ENCODE results near the gene CORO6. TPM values are rescaled to one million over a fixed set of nuclear protein-coding genes. Genes with fewer than 3 reads are reported as not detected.

The CORO6 gene
- total and polyA plus RNA-seq, 2 experiments from 2014 or later, result 3.7 to 6.5 TPM

GRCh38 chr17:29621751-29622194 is 939 bp downstream of the CORO6 start:
- TF ChIP-seq EZH2phosphoT487 (IDR thresholded peaks at IDR 0.05; ENCODE audit: insufficient read depth, low read depth), result no peak
- no peak for TF ChIP-seq EZH2 (IDR thresholded peaks at IDR 0.05; ENCODE audit: insufficient read depth, poor library complexity, severe bottlenecking)
- H3K9me3 ChIP-seq (ENCODE audit: low read depth), result no peaks in the 10 kb centered on the region
- H3K27me3 ChIP-seq (replicated peaks; ENCODE audit: insufficient read depth), result no peaks in the 10 kb centered on the region
- peak overlapping the region; percentile 88 for H3K4me3 ChIP-seq
- H3K4me2 ChIP-seq (ENCODE audit: unreplicated experiment), result peak overlapping the region; percentile 87
- no peaks in the 10 kb centered on the region for H3K79me2 ChIP-seq (ENCODE audit: insufficient read depth)
- in situ Hi-C loops (cut with MboI), result no loop called here
- DNase-seq, result no peak
- no peak overlapping the region for H3K27ac ChIP-seq
- no peaks in the 10 kb centered on the region for H3K36me3 ChIP-seq (ENCODE audit: low read depth)
- H2AFZ ChIP-seq, result peak overlapping the region; percentile 94; the same call in 1 of the 2 replicates
- no peaks in the 10 kb centered on the region for H4K20me1 ChIP-seq (ENCODE audit: insufficient read depth)
- no peaks in the 10 kb centered on the region for H3K9me2 ChIP-seq (ENCODE audit: insufficient read depth)
- peaks cover 15% of the 10 kb centered on the region for H3F3A ChIP-seq (ENCODE audit: insufficient read depth)
- H3K9ac ChIP-seq, result peak overlapping the region; percentile 76; the same call in 1 of the 2 replicates
- H3K4me1 ChIP-seq (ENCODE audit: insufficient read depth), result peaks cover 8% of the 10 kb centered on the region
- 70 to 72% methylated on average over 8 of the region's 8 CpGs for WGBS, 2 experiments (ENCODE audit: low coverage in 1 of 2, low lambda C conversion rate in 2 of 2, missing lambda C conversion rate in 2 of 2)

DNA sequence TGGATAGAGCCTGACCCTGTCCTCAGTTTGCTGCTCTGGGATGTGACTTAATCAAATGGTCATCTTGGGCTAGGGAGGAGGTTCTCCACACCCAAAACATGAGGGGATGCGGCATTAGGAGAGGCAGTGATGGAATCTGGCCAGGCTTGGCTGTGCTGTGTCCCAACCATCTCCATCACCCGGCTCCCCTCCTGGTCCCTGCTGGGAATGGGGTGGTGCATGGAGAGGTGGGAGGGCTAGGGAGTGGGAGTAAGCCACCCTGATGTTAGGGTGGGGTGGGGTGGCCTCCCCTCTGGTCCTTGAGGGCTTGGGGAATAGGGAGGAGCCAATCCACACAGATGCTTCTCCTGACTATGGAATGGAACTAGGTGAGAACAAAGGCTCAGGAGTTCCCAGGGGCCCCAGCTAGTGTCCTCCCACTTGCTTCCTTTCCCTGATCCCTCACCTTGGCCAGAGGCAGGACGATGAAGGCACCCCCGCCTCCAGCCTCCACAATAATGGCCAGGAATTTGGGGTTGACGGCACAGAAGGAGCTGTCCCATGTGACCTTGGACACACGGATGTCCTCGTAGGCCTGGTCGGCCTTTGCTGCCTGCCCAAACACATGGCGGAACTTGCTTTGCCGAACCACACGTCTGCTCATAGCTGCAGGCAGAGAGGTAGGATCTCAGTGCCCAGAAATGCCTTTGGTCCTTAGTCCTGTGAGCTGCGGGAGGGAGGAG is 1.8 kb downstream of the CORO6 start:
- peaks cover 10% of the 10 kb centered on the region for H3F3A ChIP-seq (ENCODE audit: insufficient read depth)
- peaks cover 8% of the 10 kb centered on the region for H3K4me1 ChIP-seq (ENCODE audit: insufficient read depth)
- DNase-seq, result no peak
- no peaks in the 10 kb centered on the region for H3K36me3 ChIP-seq (ENCODE audit: low read depth)
- H3K4me2 ChIP-seq (ENCODE audit: unreplicated experiment), result no peak overlapping the region
- no peaks in the 10 kb centered on the region for H3K79me2 ChIP-seq (ENCODE audit: insufficient read depth)
- no peaks in the 10 kb centered on the region for H3K9me2 ChIP-seq (ENCODE audit: insufficient read depth)
- no peaks in the 10 kb centered on the region for H3K27me3 ChIP-seq (replicated peaks; ENCODE audit: insufficient read depth)
- no peaks in the 10 kb centered on the region for H4K20me1 ChIP-seq (ENCODE audit: insufficient read depth)
- TF ChIP-seq EZH2 (IDR thresholded peaks at IDR 0.05; ENCODE audit: insufficient read depth, poor library complexity, severe bottlenecking), result no peak
- no peak for TF ChIP-seq EZH2phosphoT487 (IDR thresholded peaks at IDR 0.05; ENCODE audit: insufficient read depth, low read depth)
- in situ Hi-C loops (cut with MboI), result no loop called here
- no peaks in the 10 kb centered on the region for H3K9me3 ChIP-seq (ENCODE audit: low read depth)
- no peak overlapping the region for H2AFZ ChIP-seq
- WGBS, 2 experiments (ENCODE audit: low coverage in 1 of 2, low lambda C conversion rate in 2 of 2, missing lambda C conversion rate in 2 of 2), result 97 to 98% methylated on average over 12 of the region's 12 CpGs
- no peak overlapping the region for H3K9ac ChIP-seq
- no peak overlapping the region for H3K4me3 ChIP-seq
- H3K27ac ChIP-seq, result no peak overlapping the region

GRCh38 chr17:29620271-29620670 is 2.4 kb downstream of the CORO6 start:
- Histone ChIP-seq H3K4me2 (ENCODE audit: unreplicated experiment) (no peak overlapping the region), H3K9me2 (ENCODE audit: insufficient read depth) (no peaks in the 10 kb centered on the region), H3K79me2 (ENCODE audit: insufficient read depth) (no peaks in the 10 kb centered on the region), H3F3A (ENCODE audit: insufficient read depth) (peaks cover 6% of the 10 kb centered on the region; the same call in 1 of the 2 replicates), H3K9ac (no peak overlapping the region), H3K4me1 (ENCODE audit: insufficient read depth) (peaks cover 1% of the 10 kb centered on the region), H3K36me3 (ENCODE audit: low read depth) (no peaks in the 10 kb centered on the region), H2AFZ (no peak overlapping the region), H3K4me3 (no peak overlapping the region), H3K27me3 (replicated peaks; ENCODE audit: insufficient read depth) (no peaks in the 10 kb centered on the region), H4K20me1 (ENCODE audit: insufficient read depth) (no peaks in the 10 kb centered on the region), H3K9me3 (ENCODE audit: low read depth) (no peaks in the 10 kb centered on the region), H3K27ac (no peak overlapping the region)
- DNase-seq, result peak; percentile 48
- in situ Hi-C loops (cut with MboI), result no loop called here
- TF ChIP-seq EZH2 (IDR thresholded peaks at IDR 0.05; ENCODE audit: insufficient read depth, poor library complexity, severe bottlenecking), result no peak
- no peak for TF ChIP-seq EZH2phosphoT487 (IDR thresholded peaks at IDR 0.05; ENCODE audit: insufficient read depth, low read depth)
- 79 to 80% methylated on average over 4 of the region's 4 CpGs for WGBS, 2 experiments (ENCODE audit: low coverage in 1 of 2, low lambda C conversion rate in 2 of 2, missing lambda C conversion rate in 2 of 2)

DNA sequence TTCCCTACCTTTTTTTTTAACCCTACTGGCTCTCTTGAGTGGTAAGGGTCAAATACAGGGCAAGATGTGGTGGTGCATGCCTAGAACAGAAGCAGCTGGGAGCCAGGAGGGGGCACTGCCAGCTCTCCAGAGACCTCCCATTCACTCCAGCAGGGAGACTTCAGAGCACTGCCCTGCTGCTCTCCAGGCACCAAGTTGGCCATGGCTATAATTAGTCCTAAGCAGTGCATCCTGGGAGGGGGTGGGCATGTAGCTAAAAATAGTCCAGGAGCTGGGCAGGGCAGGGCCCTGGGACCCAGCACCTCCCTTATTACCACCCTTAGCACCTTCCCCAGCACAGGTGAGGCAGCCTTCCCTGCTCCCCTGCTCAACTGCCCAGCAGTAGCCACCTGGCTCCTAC is 3.5 kb downstream of the CORO6 start:
- Histone ChIP-seq H3K9ac (no peak overlapping the region), H3K4me3 (no peak overlapping the region), H4K20me1 (ENCODE audit: insufficient read depth) (no peaks in the 10 kb centered on the region), H3K9me2 (ENCODE audit: insufficient read depth) (no peaks in the 10 kb centered on the region), H3K36me3 (ENCODE audit: low read depth) (no peaks in the 10 kb centered on the region), H3K4me1 (ENCODE audit: insufficient read depth) (no peaks in the 10 kb centered on the region), H3K27me3 (replicated peaks; ENCODE audit: insufficient read depth) (no peaks in the 10 kb centered on the region), H3K27ac (no peak overlapping the region), H3K79me2 (ENCODE audit: insufficient read depth) (no peaks in the 10 kb centered on the region), H3K4me2 (ENCODE audit: unreplicated experiment) (no peak overlapping the region), H3F3A (ENCODE audit: insufficient read depth) (no peaks in the 10 kb centered on the region), H2AFZ (no peak overlapping the region), H3K9me3 (ENCODE audit: low read depth) (no peaks in the 10 kb centered on the region)
- TF ChIP-seq EZH2 (IDR thresholded peaks at IDR 0.05; ENCODE audit: insufficient read depth, poor library complexity, severe bottlenecking) (no peak), EZH2phosphoT487 (IDR thresholded peaks at IDR 0.05; ENCODE audit: insufficient read depth, low read depth) (no peak)
- peak; percentile 52 for DNase-seq
- in situ Hi-C loops (cut with MboI), result no loop called here

Measured in GM23248 (cell line).